DOHH2 (cell line): Measurements from ENCODE around the gene CSAD.

Source experiments
- H3F3A ChIP-seq: fragments of 200-600 bp; sonication (generic), shearing (Covaris generic); 2 replicates; pipeline ENCODE4 v1.6.0; 2016; ENCODE audit warnings: antibody characterized with exemption, mild to moderate bottlenecking; ENCODE audit not compliant: control insufficient read depth, insufficient read depth
- H3K27ac ChIP-seq: fragments of 200-600 bp; sonication (generic); 2 replicates; pipeline ENCODE4 v1.5.1; 2014; ENCODE audit warnings: low read depth, mild to moderate bottlenecking, low read length, moderate library complexity
- H3K27me3 ChIP-seq: fragments of 200-600 bp; sonication (generic); 2 replicates; pipeline ENCODE4 v1.6.1; 2014; ENCODE audit warnings: mild to moderate bottlenecking, low read length, mixed read lengths; ENCODE audit not compliant: control insufficient read depth
- H3K36me3 ChIP-seq: fragments of 200-600 bp; sonication (generic); 2 replicates; pipeline ENCODE4 v1.6.1; 2014; ENCODE audit warnings: mild to moderate bottlenecking, low read length, moderate library complexity, mixed read lengths; ENCODE audit not compliant: control insufficient read depth
- H3K4me1 ChIP-seq: fragments of 200-600 bp; sonication (generic); 2 replicates; pipeline ENCODE4 v1.6.1; 2014; ENCODE audit warnings: mild to moderate bottlenecking, low read length, mixed read lengths; ENCODE audit not compliant: control insufficient read depth
- H3K4me2 ChIP-seq: fragments of 200-600 bp; sonication (generic); 2 replicates; pipeline ENCODE4 v1.6.0; 2014; ENCODE audit warnings: mild to moderate bottlenecking, low read length, moderate library complexity
- H3K4me3 ChIP-seq: fragments of 200-600 bp; sonication (generic); 2 replicates; pipeline ENCODE4 v1.5.1; 2014; ENCODE audit warnings: mild to moderate bottlenecking, low read length, mixed read lengths
- H3K79me2 ChIP-seq: fragments of 200-600 bp; sonication (generic); 2 replicates; pipeline ENCODE4 v1.6.1; 2014; ENCODE audit warnings: mild to moderate bottlenecking, low read length, mixed read lengths; ENCODE audit not compliant: control insufficient read depth
- H3K9me2 ChIP-seq: fragments of 200-600 bp; sonication (generic); replicated peaks from 2 replicates; pipeline ENCODE4 v1.6.1; 2014; ENCODE audit warnings: mild to moderate bottlenecking, low read length, mixed read lengths; ENCODE audit not compliant: control insufficient read depth
- H3K9me3 ChIP-seq: fragments of 200-600 bp; sonication (generic); 2 replicates; pipeline ENCODE4 v1.6.1; 2014; ENCODE audit warnings: antibody characterized with exemption, low read length, mixed read lengths; ENCODE audit not compliant: control insufficient read depth, insufficient read depth
- H4K20me1 ChIP-seq: fragments of 200-600 bp; sonication (generic); 2 replicates; pipeline ENCODE4 v1.6.0; 2014; ENCODE audit warnings: low read depth, mild to moderate bottlenecking, antibody characterized with exemption, low read length, moderate library complexity; ENCODE audit not compliant: control insufficient read depth, insufficient read depth
- EZH2phosphoT487 ChIP-seq: fragments of 200-600 bp; sonication (generic); IDR thresholded peaks from 2 replicates; pipeline ENCODE4 v1.6.1; 2017; ENCODE audit warnings: borderline replicate concordance, mild to moderate bottlenecking, antibody characterized with exemption, low read length, moderate library complexity, mixed read lengths
- TF ChIP-seq, protein P1 (sequence below): fragments of 200-600 bp; sonication (generic); IDR thresholded peaks from one replicate; pipeline ENCODE4 v1.5.1; 2014; ENCODE audit warnings: antibody characterized with exemption, mild to moderate bottlenecking, low read depth, low read length; ENCODE audit not compliant: poor library complexity, severe bottlenecking

Gene CSAD

DNA sequence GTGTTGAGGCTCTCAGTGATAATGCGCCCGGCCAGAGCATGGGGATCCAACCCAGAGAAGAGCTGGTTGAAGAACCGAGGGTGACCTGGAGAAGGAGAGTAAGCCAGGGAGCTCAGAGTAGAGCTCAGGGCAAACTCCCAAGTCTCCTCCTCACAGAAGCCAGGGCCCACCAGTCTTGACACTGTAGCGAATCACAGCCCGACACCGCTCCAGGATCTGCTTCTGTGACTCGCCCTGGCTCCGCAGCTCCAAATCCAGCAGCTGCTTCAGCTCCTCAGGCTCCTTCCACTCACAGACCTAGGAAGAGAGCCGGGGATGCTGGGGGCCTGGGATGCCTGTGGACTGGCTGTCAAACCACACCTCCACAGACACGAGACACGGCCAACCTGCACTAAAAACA is 8.4 kb downstream of the CSAD start:
- Histone ChIP-seq H3K27ac (no peak overlapping the region), H3K36me3 (no peaks in the 10 kb centered on the region), H4K20me1 (no peaks in the 10 kb centered on the region), H3K9me3 (no peaks in the 10 kb centered on the region), H3K79me2 (no peaks in the 10 kb centered on the region), H3K4me2 (no peak overlapping the region), H3K9me2 (no peaks in the 10 kb centered on the region), H3F3A (peaks cover 3% of the 10 kb centered on the region; the same call in 1 of the 2 replicates), H3K4me1 (no peaks in the 10 kb centered on the region), H3K4me3 (no peak overlapping the region), H3K27me3 (no peaks in the 10 kb centered on the region)
- TF ChIP-seq EZH2phosphoT487, result no peak
- TF ChIP-seq, protein P1, sequence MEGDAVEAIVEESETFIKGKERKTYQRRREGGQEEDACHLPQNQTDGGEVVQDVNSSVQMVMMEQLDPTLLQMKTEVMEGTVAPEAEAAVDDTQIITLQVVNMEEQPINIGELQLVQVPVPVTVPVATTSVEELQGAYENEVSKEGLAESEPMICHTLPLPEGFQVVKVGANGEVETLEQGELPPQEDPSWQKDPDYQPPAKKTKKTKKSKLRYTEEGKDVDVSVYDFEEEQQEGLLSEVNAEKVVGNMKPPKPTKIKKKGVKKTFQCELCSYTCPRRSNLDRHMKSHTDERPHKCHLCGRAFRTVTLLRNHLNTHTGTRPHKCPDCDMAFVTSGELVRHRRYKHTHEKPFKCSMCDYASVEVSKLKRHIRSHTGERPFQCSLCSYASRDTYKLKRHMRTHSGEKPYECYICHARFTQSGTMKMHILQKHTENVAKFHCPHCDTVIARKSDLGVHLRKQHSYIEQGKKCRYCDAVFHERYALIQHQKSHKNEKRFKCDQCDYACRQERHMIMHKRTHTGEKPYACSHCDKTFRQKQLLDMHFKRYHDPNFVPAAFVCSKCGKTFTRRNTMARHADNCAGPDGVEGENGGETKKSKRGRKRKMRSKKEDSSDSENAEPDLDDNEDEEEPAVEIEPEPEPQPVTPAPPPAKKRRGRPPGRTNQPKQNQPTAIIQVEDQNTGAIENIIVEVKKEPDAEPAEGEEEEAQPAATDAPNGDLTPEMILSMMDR, result no peak

DNA sequence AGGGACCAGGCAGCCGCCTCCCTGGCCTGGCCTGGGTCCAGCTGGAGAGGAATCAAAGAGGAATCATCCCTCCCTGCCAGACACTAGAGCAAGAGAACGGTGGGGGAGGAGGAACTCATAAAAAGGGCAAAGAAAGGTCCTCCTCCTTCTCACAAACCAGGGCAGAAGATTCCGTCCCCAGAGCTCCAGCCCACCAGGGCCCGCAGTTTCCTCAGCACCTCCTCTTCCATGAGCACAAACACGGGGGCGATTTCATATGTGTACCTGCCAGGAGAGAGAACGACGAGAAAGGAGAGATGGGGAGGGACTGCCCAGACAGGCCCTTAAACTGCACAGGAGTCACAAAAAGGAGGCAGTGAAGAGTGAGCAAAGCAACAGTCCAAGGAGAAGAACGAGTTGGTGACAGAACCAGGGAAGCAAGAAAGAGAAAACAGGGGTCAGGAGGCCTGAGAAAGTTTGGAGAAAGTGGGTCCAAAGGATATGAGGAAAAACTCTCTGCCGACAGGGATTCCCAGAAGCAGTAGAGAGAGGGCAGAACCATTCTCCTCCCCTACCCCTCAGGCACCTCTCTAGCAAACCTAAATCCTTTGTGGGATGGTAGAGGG is 8.9 kb downstream of the CSAD start:
- Histone ChIP-seq H3K27me3 (no peaks in the 10 kb centered on the region), H3K9me3 (no peaks in the 10 kb centered on the region), H3K36me3 (no peaks in the 10 kb centered on the region), H3K27ac (no peak overlapping the region), H3F3A (no peaks in the 10 kb centered on the region), H4K20me1 (no peaks in the 10 kb centered on the region), H3K4me1 (no peaks in the 10 kb centered on the region), H3K4me2 (no peak overlapping the region), H3K9me2 (no peaks in the 10 kb centered on the region), H3K4me3 (no peak overlapping the region), H3K79me2 (no peaks in the 10 kb centered on the region)
- no peak for TF ChIP-seq EZH2phosphoT487
- TF ChIP-seq, protein P1, result no peak

DNA sequence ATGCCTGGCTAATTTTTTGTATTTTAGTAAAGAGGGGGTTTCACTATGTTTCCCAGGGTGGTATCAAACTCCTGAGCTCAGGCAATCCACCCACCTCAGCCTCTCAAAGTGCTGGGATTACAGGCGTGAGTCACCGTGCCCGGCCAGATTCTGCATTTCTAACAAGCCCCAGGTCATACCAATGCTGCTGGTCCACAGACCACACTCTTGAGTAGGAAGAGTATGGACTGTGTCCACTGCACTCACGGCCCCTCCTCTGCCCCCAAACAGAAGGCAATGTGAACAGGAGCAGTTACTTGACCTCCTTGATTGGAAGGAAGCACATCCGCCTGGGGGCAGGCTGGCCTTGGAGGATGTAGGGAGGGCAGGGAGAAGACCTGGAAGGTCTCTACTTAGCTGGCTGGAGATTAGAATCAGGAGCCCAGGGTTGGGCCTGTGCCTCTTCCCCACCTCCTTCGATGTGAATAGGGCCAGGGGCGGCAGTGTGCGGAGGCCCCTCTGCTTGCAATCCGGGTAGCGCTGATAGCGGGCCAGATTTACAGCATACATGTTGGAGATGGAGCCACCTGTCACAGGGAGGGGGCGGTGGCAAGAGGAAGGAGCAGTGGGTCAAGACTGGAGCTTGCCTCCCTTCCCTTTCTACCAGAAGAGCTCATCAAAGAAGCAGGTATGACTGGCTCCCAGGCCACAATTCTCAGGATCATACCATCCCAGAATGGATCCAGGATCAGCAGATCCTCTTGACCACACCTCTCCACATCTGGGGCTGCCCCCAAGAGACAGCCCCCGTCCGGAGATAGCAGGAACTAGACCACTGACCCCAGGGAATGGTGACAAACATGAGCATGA is 9.6 kb downstream of the CSAD start:
- no peaks in the 10 kb centered on the region for H3K9me2 ChIP-seq
- TF ChIP-seq EZH2phosphoT487, result no peak
- H3K27ac ChIP-seq, result no peak overlapping the region
- H3F3A ChIP-seq, result no peaks in the 10 kb centered on the region
- no peak overlapping the region for H3K4me2 ChIP-seq
- no peaks in the 10 kb centered on the region for H4K20me1 ChIP-seq
- no peaks in the 10 kb centered on the region for H3K27me3 ChIP-seq
- no peaks in the 10 kb centered on the region for H3K79me2 ChIP-seq
- H3K9me3 ChIP-seq, result no peaks in the 10 kb centered on the region
- H3K36me3 ChIP-seq, result no peaks in the 10 kb centered on the region
- H3K4me3 ChIP-seq, result no peak overlapping the region
- H3K4me1 ChIP-seq, result no peaks in the 10 kb centered on the region

DNA sequence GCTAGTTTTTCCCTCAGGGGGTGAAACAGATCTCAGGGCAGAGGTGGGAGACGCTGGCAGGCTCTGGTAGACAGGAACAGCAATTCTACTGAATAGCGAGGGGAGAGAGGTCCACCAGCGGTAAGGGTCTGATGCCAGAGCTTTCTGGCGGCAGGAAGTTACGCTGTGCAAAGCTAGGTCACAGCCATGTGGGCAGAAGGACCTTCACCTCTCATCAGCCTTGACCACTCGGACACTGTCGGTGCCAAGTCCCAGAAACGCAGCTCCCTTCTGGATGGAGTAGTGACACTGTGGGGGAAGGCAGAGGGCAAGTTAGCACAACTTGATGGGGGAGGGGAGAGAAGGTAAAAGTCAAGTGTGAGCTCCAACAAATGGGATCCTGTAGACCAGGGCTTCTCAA is 10.5 kb downstream of the CSAD start:
- Histone ChIP-seq H3K4me2 (no peak overlapping the region), H4K20me1 (no peaks in the 10 kb centered on the region), H3K4me3 (no peak overlapping the region), H3K27me3 (no peaks in the 10 kb centered on the region), H3K4me1 (no peaks in the 10 kb centered on the region), H3K9me3 (no peaks in the 10 kb centered on the region), H3F3A (no peaks in the 10 kb centered on the region), H3K27ac (no peak overlapping the region), H3K79me2 (no peaks in the 10 kb centered on the region), H3K9me2 (no peaks in the 10 kb centered on the region), H3K36me3 (no peaks in the 10 kb centered on the region)
- TF ChIP-seq EZH2phosphoT487, result no peak
- TF ChIP-seq, protein P1, result no peak
